Cardiac muscle cell (in vitro differentiated cells and primary cell): Measurements from ENCODE around the gene GNE. TPM values are rescaled to one million over a fixed set of nuclear protein-coding genes. Genes with fewer than 3 reads are reported as not detected.

Source experiments
- DNase-seq, 2 donors: peaks; one replicate each; pipeline versions ENCODE4 v3.0.0 to v3.0.0-alpha.2; 2010 to 2017; ENCODE audit warnings: low read depth in 1 of 2, low spot score in 1 of 2
- H3K27ac ChIP-seq: fragments of 200-600 bp; sonication (generic); 2 replicates; pipeline ENCODE4 v1.5.1; 2016
- H3K27me3 ChIP-seq: fragments of 200-600 bp; sonication (generic); 2 replicates; pipeline ENCODE4 v1.6.0; 2016; ENCODE audit warnings: control low read depth
- H3K36me3 ChIP-seq: fragments of 200-600 bp; sonication (generic); 2 replicates; pipeline ENCODE4 v1.5.1; 2016; ENCODE audit warnings: control low read depth
- H3K4me1 ChIP-seq: fragments of 200-600 bp; sonication (generic); 2 replicates; pipeline ENCODE4 v1.8.1; 2017; ENCODE audit warnings: low read depth, mild to moderate bottlenecking, mixed run types
- H3K4me3 ChIP-seq: fragments of 200-600 bp; sonication (generic); 2 replicates; pipeline ENCODE4 v1.5.1; 2016; ENCODE audit warnings: mild to moderate bottlenecking
- H3K9me3 ChIP-seq: fragments of 200-600 bp; sonication (generic); 2 replicates; pipeline ENCODE4 v1.5.1; 2017; ENCODE audit warnings: low read depth, mild to moderate bottlenecking, control low read depth
- CTCF ChIP-seq: IDR thresholded peaks from 2 replicates; pipeline ENCODE4 v1.5.1; 2012; ENCODE audit warnings: low read depth, mild to moderate bottlenecking, low read length
- polyA plus RNA-seq: library from polyadenylated mRNA; unstranded; fragments of >200 nt; fragmentation: Nextera tagmentation; extraction: Ambion mirVana; gene quantifications from 2 replicates; pipeline ENCODE4 v1.2.1, GENCODE V29; 2016
- total RNA-seq: library from RNA; depleted of rRNA; stranded (reverse); fragments of >200 nt; gene quantifications from 2 replicates; pipeline ENCODE4 v1.2.3, GENCODE V29; 2016

Gene GNE
- total and polyA plus RNA-seq, 2 experiments from 2014 or later, result 3.6 to 9.5 TPM

GRCh38 chr9:36174731-36175130 is 83.5 kb downstream of the GNE start:
- Histone ChIP-seq H3K27me3 (no peaks in the 10 kb centered on the region), H3K27ac (no peak overlapping the region), H3K4me3 (no peak overlapping the region), H3K4me1 (no peaks in the 10 kb centered on the region), H3K9me3 (no peaks in the 10 kb centered on the region), H3K36me3 (no peaks in the 10 kb centered on the region)
- no peak for TF ChIP-seq CTCF
- DNase-seq, result no peak

DNA sequence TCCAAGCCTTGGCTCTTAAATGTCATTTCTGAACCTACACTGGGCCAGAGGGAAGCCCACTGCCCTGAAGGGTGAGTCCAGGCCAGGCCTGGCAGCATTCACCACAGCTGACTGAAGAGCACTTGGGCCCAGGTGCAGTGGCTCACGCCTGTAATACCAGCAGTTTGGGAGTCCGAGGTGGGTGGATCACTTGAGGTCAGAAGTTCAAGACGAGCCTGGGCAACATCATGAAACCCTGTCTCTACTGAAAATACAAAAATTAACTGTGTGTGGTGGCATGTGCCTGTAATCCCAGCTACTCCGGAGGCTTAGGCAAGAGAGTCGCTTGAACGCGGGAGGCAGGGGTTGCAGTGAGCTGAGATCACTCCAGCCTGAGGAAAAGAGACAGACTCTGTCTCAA is 84.0 kb downstream of the GNE start:
- Histone ChIP-seq H3K9me3 (no peaks in the 10 kb centered on the region), H3K36me3 (no peaks in the 10 kb centered on the region), H3K27ac (no peak overlapping the region), H3K4me3 (no peak overlapping the region), H3K27me3 (no peaks in the 10 kb centered on the region), H3K4me1 (no peaks in the 10 kb centered on the region)
- no peak for TF ChIP-seq CTCF
- DNase-seq, result no peak

DNA sequence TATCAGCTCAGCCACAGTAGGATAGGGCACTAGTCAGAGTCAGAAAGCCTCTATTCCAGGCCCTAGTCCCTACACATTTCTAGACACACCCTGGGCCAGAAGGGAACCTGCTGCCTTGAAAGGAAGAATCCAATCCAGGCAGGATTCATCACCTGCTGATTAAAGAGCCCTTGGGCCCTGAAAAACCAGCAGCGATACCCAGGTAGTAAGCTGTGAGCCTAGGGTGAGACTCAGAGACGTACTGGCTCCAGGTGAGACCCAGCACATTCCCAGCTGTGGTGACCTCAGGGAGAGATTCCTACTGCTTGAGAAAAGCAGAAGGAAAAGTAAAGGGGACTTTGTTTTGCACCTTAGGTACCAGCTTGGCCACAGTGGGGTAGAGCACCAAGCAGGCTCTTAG is 84.4 kb downstream of the GNE start:
- Histone ChIP-seq H3K9me3 (no peaks in the 10 kb centered on the region), H3K36me3 (no peaks in the 10 kb centered on the region), H3K4me1 (no peaks in the 10 kb centered on the region), H3K27me3 (no peaks in the 10 kb centered on the region), H3K4me3 (no peak overlapping the region), H3K27ac (no peak overlapping the region)
- no peak for TF ChIP-seq CTCF
- no peak for DNase-seq

- Histone ChIP-seq H3K27me3 (no peaks in the 10 kb centered on the region), H3K4me3 (no peak overlapping the region), H3K9me3 (no peaks in the 10 kb centered on the region), H3K36me3 (no peaks in the 10 kb centered on the region), H3K27ac (no peak overlapping the region), H3K4me1 (no peaks in the 10 kb centered on the region)
- TF ChIP-seq CTCF, result no peak
- no peak for DNase-seq
Observed at GRCh38 chr9:36170531-36170930, 87.7 kb downstream of the GNE start.

DNA sequence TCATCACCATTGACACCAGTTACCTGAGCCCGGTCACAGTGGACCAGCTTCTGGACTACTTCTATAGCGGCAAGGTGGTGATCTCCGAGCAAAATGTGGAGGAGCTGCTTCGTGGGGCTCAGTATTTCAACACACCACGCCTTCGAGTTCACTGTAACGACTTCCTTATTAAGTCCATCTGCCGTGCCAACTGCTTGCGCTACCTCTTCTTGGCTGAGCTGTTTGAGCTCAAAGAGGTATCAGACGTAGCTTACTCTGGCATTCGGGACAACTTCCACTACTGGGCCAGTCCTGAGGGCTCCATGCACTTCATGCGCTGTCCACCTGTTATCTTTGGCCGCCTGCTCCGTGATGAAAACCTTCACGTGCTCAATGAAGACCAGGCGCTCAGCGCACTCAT is 88.5 kb downstream of the GNE start:
- Histone ChIP-seq H3K27me3 (no peaks in the 10 kb centered on the region), H3K36me3 (no peaks in the 10 kb centered on the region), H3K4me3 (no peak overlapping the region), H3K27ac (no peak overlapping the region), H3K4me1 (no peaks in the 10 kb centered on the region), H3K9me3 (no peaks in the 10 kb centered on the region)
- no peak for DNase-seq
- TF ChIP-seq CTCF, result no peak

DNA sequence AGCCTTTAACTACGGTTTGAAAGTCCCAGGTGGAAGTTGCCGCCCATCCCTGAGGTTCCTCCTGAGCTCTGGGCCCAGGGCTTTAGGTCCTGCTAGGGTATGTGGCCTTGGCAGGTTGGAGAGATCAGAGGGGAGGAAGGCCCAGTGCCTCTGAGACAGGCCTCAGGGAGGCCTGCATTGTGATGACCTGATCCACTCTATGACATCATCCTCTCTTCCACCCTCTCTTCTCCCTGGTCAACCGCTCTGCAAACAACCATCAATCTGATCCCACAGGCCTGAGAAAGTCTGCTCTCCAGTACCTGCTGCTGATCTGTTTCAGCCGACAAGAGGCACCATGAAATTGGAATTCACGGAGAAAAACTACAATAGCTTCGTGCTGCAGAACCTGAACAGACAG is 89.1 kb downstream of the GNE start, which contains the start of gene CCIN:
Gene CCIN, plus strand, starts transcription at position 223 of the 400 bp plus-strand sequence. Its CDS starts 115 bp downstream, at position 338.
- H3K27ac ChIP-seq, result no peak within 1 kb of the TSS
- no peaks in the 10 kb centered on the region for H3K9me3 ChIP-seq
- H3K27me3 ChIP-seq, result no peaks in the 10 kb centered on the region
- no peak for DNase-seq
- no peak within 1 kb of the TSS for H3K4me3 ChIP-seq
- no peaks in the 10 kb centered on the region for H3K4me1 ChIP-seq
- H3K36me3 ChIP-seq, result no peaks in the 10 kb centered on the region
- no peak for TF ChIP-seq CTCF
